ENCODE data around the gene FREM1.

DNA sequence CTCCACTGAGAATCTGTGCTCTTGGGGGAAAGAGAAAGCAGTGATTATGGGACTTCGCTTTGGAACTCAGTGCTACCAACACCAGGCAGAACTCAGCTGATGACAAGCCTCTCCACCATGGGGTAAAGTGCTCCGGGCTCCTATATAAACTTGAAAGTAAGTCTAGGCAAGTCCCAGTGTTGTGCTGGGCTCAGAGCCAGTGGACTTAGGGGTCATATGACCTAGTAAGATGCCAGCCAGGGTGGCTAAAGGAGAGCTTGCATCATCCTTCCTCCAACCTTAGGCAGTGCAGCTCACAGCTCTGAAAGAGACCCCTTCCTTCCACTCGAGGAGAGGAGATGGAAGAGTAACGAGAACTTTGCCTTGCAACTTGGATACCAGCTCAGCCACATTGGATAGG lies 35.1 kb upstream of the FREM1 start:
- TF ChIP-seq RAD21 (CRISPR knock-in tag; IDR thresholded peaks at IDR 0.05) (no peak), MAFK (conservative IDR thresholded peaks at IDR 0.05 in 1 of 2, IDR thresholded peaks at IDR 0.05 in 1 of 2; ENCODE audit: low read length in 2 of 2) (no peak), MTF1 (CRISPR knock-in tag; IDR thresholded peaks at IDR 0.05) (no peak), EZH2 (conservative IDR thresholded peaks at IDR 0.05; ENCODE audit: low read depth, low read length) (no peak), TAF15 (IDR thresholded peaks at IDR 0.05; ENCODE audit: low read depth, low read length, poor library complexity, severe bottlenecking) (no peak), ETV6 (CRISPR knock-in tag; conservative IDR thresholded peaks at IDR 0.05) (no peak), TAF1 (CRISPR knock-in tag; IDR thresholded peaks at IDR 0.05) (no peak), POLR2A (IDR thresholded peaks at IDR 0.05; ENCODE audit: insufficient read depth in 1 of 2, low read depth in 2 of 2, low read length in 2 of 2) (no peak)
- TF ChIP-seq, protein P1, sequence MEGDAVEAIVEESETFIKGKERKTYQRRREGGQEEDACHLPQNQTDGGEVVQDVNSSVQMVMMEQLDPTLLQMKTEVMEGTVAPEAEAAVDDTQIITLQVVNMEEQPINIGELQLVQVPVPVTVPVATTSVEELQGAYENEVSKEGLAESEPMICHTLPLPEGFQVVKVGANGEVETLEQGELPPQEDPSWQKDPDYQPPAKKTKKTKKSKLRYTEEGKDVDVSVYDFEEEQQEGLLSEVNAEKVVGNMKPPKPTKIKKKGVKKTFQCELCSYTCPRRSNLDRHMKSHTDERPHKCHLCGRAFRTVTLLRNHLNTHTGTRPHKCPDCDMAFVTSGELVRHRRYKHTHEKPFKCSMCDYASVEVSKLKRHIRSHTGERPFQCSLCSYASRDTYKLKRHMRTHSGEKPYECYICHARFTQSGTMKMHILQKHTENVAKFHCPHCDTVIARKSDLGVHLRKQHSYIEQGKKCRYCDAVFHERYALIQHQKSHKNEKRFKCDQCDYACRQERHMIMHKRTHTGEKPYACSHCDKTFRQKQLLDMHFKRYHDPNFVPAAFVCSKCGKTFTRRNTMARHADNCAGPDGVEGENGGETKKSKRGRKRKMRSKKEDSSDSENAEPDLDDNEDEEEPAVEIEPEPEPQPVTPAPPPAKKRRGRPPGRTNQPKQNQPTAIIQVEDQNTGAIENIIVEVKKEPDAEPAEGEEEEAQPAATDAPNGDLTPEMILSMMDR (CRISPR knock-in tag; IDR thresholded peaks at IDR 0.05), result no peak
- TF ChIP-seq, protein P2, sequence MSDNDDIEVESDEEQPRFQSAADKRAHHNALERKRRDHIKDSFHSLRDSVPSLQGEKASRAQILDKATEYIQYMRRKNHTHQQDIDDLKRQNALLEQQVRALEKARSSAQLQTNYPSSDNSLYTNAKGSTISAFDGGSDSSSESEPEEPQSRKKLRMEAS (IDR thresholded peaks at IDR 0.05), result no peak
- TF ChIP-seq, protein P3, sequence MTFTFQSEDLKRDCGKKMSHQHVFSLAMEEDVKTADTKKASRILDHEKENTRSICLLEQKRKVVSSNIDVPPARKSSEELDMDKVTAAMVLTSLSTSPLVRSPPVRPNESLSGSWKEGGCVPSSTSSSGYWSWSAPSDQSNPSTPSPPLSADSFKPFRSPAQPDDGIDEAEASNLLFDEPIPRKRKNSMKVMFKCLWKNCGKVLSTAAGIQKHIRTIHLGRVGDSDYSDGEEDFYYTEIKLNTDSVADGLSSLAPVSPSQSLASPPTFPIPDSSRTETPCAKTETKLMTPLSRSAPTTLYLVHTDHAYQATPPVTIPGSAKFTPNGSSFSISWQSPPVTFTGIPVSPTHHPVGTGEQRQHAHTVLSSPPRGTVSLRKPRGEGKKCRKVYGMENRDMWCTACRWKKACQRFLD (CRISPR knock-in tag; IDR thresholded peaks at IDR 0.05; ENCODE audit: borderline replicate concordance), result no peak
